HCT116 (cell line): ENCODE measurements around the gene DAO. TPM values are rescaled to one million over a fixed set of nuclear protein-coding genes. Genes with fewer than 3 reads are reported as not detected.

Experiments
- ATAC-seq: fragments of 200-7000 bp; cut with Tn5 transposase; 2 replicates; pipeline ENCODE4 v1.9.1; 2020; ENCODE audit warnings: mild to moderate bottlenecking, moderate library complexity
- BruUV-seq: library from RNA; stranded (reverse); fragments of 400-500 nt; replicated peaks from 2 replicates; lab custom pipeline; 2021; lab: Mats Ljungman, UMichigan
- CTCF ChIA-PET: fragments of 300-600 bp; sonication (Branson Sonifier 250); formaldehyde crosslinking; loops from one replicate; lab custom pipeline; 2021; ENCODE audit warnings: antibody characterized with exemption; lab: Charles Lee
- POLR2A ChIA-PET: fragments of 300-600, 350-600 bp; sonication (Branson Sonifier 250); formaldehyde crosslinking; loops from one replicate; lab custom pipeline; 2021; ENCODE audit warnings: antibody characterized with exemption; lab: Charles Lee
- RAD21 ChIA-PET, 2 experiments: fragments of 300-600 bp; sonication (Branson Sonifier 250); formaldehyde crosslinking; loops; one replicate each; lab custom pipeline; 2023; ENCODE audit warnings: low total read pairs in 2 of 2; ENCODE audit not compliant: uncharacterized antibody in 2 of 2, unreplicated experiment in 2 of 2, low non-redundant PET in 1 of 2; lab: Charles Lee
- DNase-seq: peaks from one replicate; pipeline ENCODE4 v3.0.0-alpha.2; 2010; ENCODE audit warnings: low read depth, low spot score
- H2AFZ ChIP-seq: fragments of 200-600 bp; shearing (Covaris generic), sonication (generic); 2 replicates; pipeline ENCODE4 v1.6.1; 2017; ENCODE audit warnings: low read depth, mixed run types, mixed read lengths, antibody characterized with exemption, low read length; ENCODE audit not compliant: poor library complexity, severe bottlenecking
- H3K27ac ChIP-seq: 2 replicates; pipeline ENCODE4 v1.5.1; 2012; ENCODE audit warnings: low read depth, low read length
- H3K27me3 ChIP-seq: fragments of 200-600 bp; sonication (generic); 2 replicates; pipeline ENCODE4 v1.6.1; 2016; ENCODE audit warnings: mixed run types, low read length, mixed read lengths; ENCODE audit not compliant: insufficient read depth
- H3K36me3 ChIP-seq, 2 experiments: fragments of 200-500 bp in 1 of 2; fragments of 200-600 bp in 1 of 2; sonication (Bioruptor generic) in 1 of 2; sonication (generic) in 1 of 2; 2 replicates each; pipeline versions ENCODE4 v1.5.1 to v1.6.1; 2014 to 2016; ENCODE audit warnings: low read length in 2 of 2, inconsistent platforms in 1 of 2, mixed read lengths in 1 of 2, mixed run types in 1 of 2; ENCODE audit not compliant: insufficient read depth in 2 of 2, control insufficient read depth in 1 of 2
- H3K4me1 ChIP-seq, 2 experiments: fragments of 200-600 bp in 1 of 2; sonication (generic) in 1 of 2; 2 replicates each; pipeline versions ENCODE4 v1.5.1 to v1.6.1; 2012 to 2017; ENCODE audit warnings: low read length in 2 of 2, inconsistent platforms in 1 of 2, mild to moderate bottlenecking in 1 of 2, mixed read lengths in 1 of 2, mixed run types in 1 of 2, moderate library complexity in 1 of 2; ENCODE audit not compliant: insufficient read depth in 2 of 2, control insufficient read depth in 1 of 2
- H3K4me2 ChIP-seq: fragments of 200-600 bp; sonication (generic); 2 replicates; pipeline ENCODE4 v1.6.1; 2017; ENCODE audit warnings: mixed run types, low read length, mixed read lengths
- H3K4me3 ChIP-seq, 2 experiments: fragments of 200-600 bp in 1 of 2; sonication (generic) in 1 of 2; replicated peaks in 1 of 2; 2 replicates each; pipeline ENCODE4 v1.5.1; 2011 to 2016; ENCODE audit warnings: low read length in 2 of 2, control low read depth in 1 of 2, low read depth in 1 of 2, mild to moderate bottlenecking in 1 of 2, mixed read lengths in 1 of 2, mixed run types in 1 of 2
- H3K79me2 ChIP-seq: fragments of 200-600 bp; sonication (generic); 2 replicates; pipeline ENCODE4 v1.6.1; 2017; ENCODE audit warnings: mild to moderate bottlenecking, mixed run types, low read length, moderate library complexity, mixed read lengths; ENCODE audit not compliant: insufficient read depth
- H3K9ac ChIP-seq: fragments of 200-600 bp; sonication (generic); 2 replicates; pipeline ENCODE4 v1.6.1; 2016; ENCODE audit warnings: low read length, mixed read lengths
- H3K9me2 ChIP-seq: fragments of 200-600 bp; sonication (generic), shearing (Covaris generic); 2 replicates; pipeline ENCODE4 v1.6.1; 2017; ENCODE audit warnings: mixed run types, mild to moderate bottlenecking, moderate library complexity; ENCODE audit not compliant: insufficient read depth
- H3K9me3 ChIP-seq, 2 experiments: fragments of 200-500 bp in 1 of 2; fragments of 200-600 bp in 1 of 2; sonication (Bioruptor generic) in 1 of 2; sonication (generic) in 1 of 2; 2 replicates each; pipeline ENCODE4 v1.6.1; 2014 to 2017; ENCODE audit warnings: low read length in 2 of 2, mixed read lengths in 2 of 2, inconsistent platforms in 1 of 2, low read depth in 1 of 2, mild to moderate bottlenecking in 1 of 2, mixed run types in 1 of 2, moderate library complexity in 1 of 2; ENCODE audit not compliant: control insufficient read depth in 1 of 2, insufficient read depth in 1 of 2
- H4K20me1 ChIP-seq: fragments of 200-600 bp; sonication (generic), shearing (Covaris generic); 2 replicates; pipeline ENCODE4 v1.6.1; 2017; ENCODE audit warnings: mixed run types, mild to moderate bottlenecking, moderate library complexity; ENCODE audit not compliant: insufficient read depth
- ATF3 ChIP-seq: IDR thresholded peaks from 2 replicates; pipeline ENCODE4 v1.6.1; 2012
- CBX3 ChIP-seq: IDR thresholded peaks from 2 replicates; pipeline ENCODE4 v1.6.1; 2012; ENCODE audit warnings: low read depth
- CEBPB ChIP-seq: IDR thresholded peaks from 2 replicates; pipeline ENCODE4 v1.6.1; 2012; ENCODE audit warnings: low read depth
- EZH2 ChIP-seq: fragments of 200-600 bp; sonication (generic); IDR thresholded peaks from 2 replicates; pipeline ENCODE4 v1.6.1; 2017; ENCODE audit warnings: antibody characterized with exemption, mixed run types
- EZH2phosphoT487 ChIP-seq: fragments of 200-600 bp; IDR thresholded peaks from 2 replicates; pipeline ENCODE4 v1.6.1; 2018; ENCODE audit warnings: antibody characterized with exemption, borderline replicate concordance
- JUND ChIP-seq: IDR thresholded peaks from 2 replicates; pipeline ENCODE4 v1.6.1; 2012
- MAX ChIP-seq: IDR thresholded peaks from 2 replicates; pipeline ENCODE4 v1.6.1; 2012
- POLR2A ChIP-seq: IDR thresholded peaks from 2 replicates; pipeline ENCODE4 v1.7.0; 2011; ENCODE audit warnings: borderline replicate concordance; ENCODE audit not compliant: insufficient read depth, insufficient read length; ENCODE audit errors: extremely low read depth
- RAD21 ChIP-seq: IDR thresholded peaks from 2 replicates; pipeline ENCODE4 v1.6.1; 2012; ENCODE audit warnings: low read depth, mild to moderate bottlenecking
- REST ChIP-seq: IDR thresholded peaks from 2 replicates; pipeline ENCODE4 v1.6.1; 2012; ENCODE audit warnings: low read depth
- SP1 ChIP-seq: IDR thresholded peaks from 2 replicates; pipeline ENCODE4 v1.6.1; 2012; ENCODE audit warnings: low read depth
- SRF ChIP-seq: IDR thresholded peaks from 2 replicates; pipeline ENCODE4 v1.6.1; 2012; ENCODE audit warnings: low read depth
- TCF7L2 ChIP-seq: IDR thresholded peaks from 2 replicates; pipeline ENCODE4 v1.7.0; 2011; ENCODE audit warnings: borderline replicate concordance, inconsistent platforms; ENCODE audit not compliant: insufficient read depth, insufficient read length; ENCODE audit errors: extremely low read depth
- ZBTB33 ChIP-seq: IDR thresholded peaks from 2 replicates; pipeline ENCODE4 v1.6.1; 2011; ENCODE audit warnings: mild to moderate bottlenecking, low read length, moderate library complexity; ENCODE audit not compliant: insufficient replicate concordance; ENCODE audit errors: extremely low read depth
- ZFX ChIP-seq: fragments of 450-650 bp; IDR thresholded peaks from 2 replicates; pipeline ENCODE4 v1.6.1; 2017
- ZNF274 ChIP-seq: fragments of 200-500 bp; sonication (Bioruptor generic); IDR thresholded peaks from 2 replicates; pipeline ENCODE4 v1.6.1; 2014; ENCODE audit warnings: mild to moderate bottlenecking, low read depth, low read length, inconsistent platforms
- intact Hi-C: fragments of 100-400 bp; cut with micrococcal nuclease; formaldehyde crosslinking; loops from 2 replicates; pipeline ENCODE4 v1.10.0; 2022
- total RNA-seq: library from RNA; stranded (reverse); gene quantifications from one replicate; pipeline ENCODE4 v1.2.1, GENCODE V29; 2021; ENCODE audit not compliant: unreplicated experiment

DAO gene
- total RNA-seq, 1 experiment from 2014 or later: not detected

GRCh38 chr12:108916336-108916735 is 36.4 kb downstream of the DAO start:
- CTCF ChIA-PET: interaction anchor here (1.0 kb wide), 1 partner anchor 34 kb away, joined by 3 read pairs; no protein-coding TSS in a partner anchor
- intact Hi-C loops: no loop called here
- TF ChIP-seq SP1 (no peak), ZBTB33 (no peak), TCF7L2 (no peak), ZNF274 (no peak), SRF (no peak), JUND (no peak), REST (no peak), POLR2A (no peak), EZH2phosphoT487 (no peak), MAX (no peak), RAD21 (no peak), ATF3 (no peak), ZFX (no peak), EZH2 (no peak), CEBPB (no peak), CBX3 (no peak)
- BruUV-seq: no TSS peak
- Histone ChIP-seq H3K4me2 (no peak overlapping the region), H3K27me3 (no peaks in the 10 kb centered on the region), H3K9me2 (no peaks in the 10 kb centered on the region), H3K36me3 (no peaks in the 10 kb centered on the region), H4K20me1 (no peaks in the 10 kb centered on the region), H3K9ac (no peak overlapping the region), H3K4me3 (no peak overlapping the region), H2AFZ (no peak overlapping the region), H3K9me3 (no peaks in the 10 kb centered on the region; a peak in 1 of 4 replicates), H3K4me1 (peaks cover 9 to 12% of the 10 kb centered on the region in 2 experiments; a peak in 2 of 4 replicates), H3K79me2 (no peaks in the 10 kb centered on the region), H3K27ac (no peak overlapping the region)
- POLR2A ChIA-PET: no interaction called here
- no peak for DNase-seq
- no peak for ATAC-seq
- RAD21 ChIA-PET: no interaction called here
